Astrocyte (in vitro differentiated cells and primary cell): ENCODE data around the gene SLC5A3. TPM values are rescaled to one million over a fixed set of nuclear protein-coding genes. Genes with fewer than 3 reads are reported as not detected.
A peak's percentile ranks its signal among the peaks of the same experiment; 100 is the strongest.

Experiments
- DNase-seq: peaks from one replicate; pipeline ENCODE4 v3.0.0-alpha.2; 2010; ENCODE audit warnings: low read depth
- FAIRE-seq: peaks from 2 replicates; lab custom pipeline; 2011; peaks lifted over from hg19 to GRCh38; lab: Jason Lieb, UNC
- H2AFZ ChIP-seq: 2 replicates; pipeline ENCODE4 v1.6.0; 2012; ENCODE audit warnings: low read depth, low read length, inconsistent platforms
- H3K27ac ChIP-seq: 2 replicates; pipeline ENCODE4 v1.5.1; 2011; ENCODE audit warnings: low read depth, low read length, inconsistent platforms
- H3K27me3 ChIP-seq: 2 replicates; pipeline ENCODE4 v1.6.0; 2011; ENCODE audit warnings: low read length, inconsistent platforms; ENCODE audit not compliant: insufficient read depth
- H3K36me3 ChIP-seq: 2 replicates; pipeline ENCODE4 v1.5.1; 2011; ENCODE audit warnings: low read length, inconsistent platforms; ENCODE audit not compliant: insufficient read depth
- H3K4me1 ChIP-seq: 2 replicates; pipeline ENCODE4 v1.5.1; 2011; ENCODE audit warnings: low read length, inconsistent platforms; ENCODE audit not compliant: insufficient read depth
- H3K4me2 ChIP-seq: 2 replicates; pipeline ENCODE4 v1.6.0; 2012; ENCODE audit warnings: low read length, inconsistent platforms
- H3K4me3 ChIP-seq: 2 replicates; pipeline ENCODE4 v1.5.1; 2011; ENCODE audit warnings: low read depth, mild to moderate bottlenecking, low read length, inconsistent platforms; ENCODE audit not compliant: insufficient read depth
- H3K79me2 ChIP-seq: 2 replicates; pipeline ENCODE4 v1.6.0; 2012; ENCODE audit warnings: mild to moderate bottlenecking, low read length, inconsistent platforms; ENCODE audit not compliant: insufficient read depth
- H3K9ac ChIP-seq: 2 replicates; pipeline ENCODE4 v1.6.0; 2012; ENCODE audit warnings: mild to moderate bottlenecking, low read length, inconsistent platforms
- H3K9me3 ChIP-seq: 2 replicates; pipeline ENCODE4 v1.5.1; 2012; ENCODE audit warnings: low read depth, mild to moderate bottlenecking, low read length, inconsistent platforms; ENCODE audit not compliant: insufficient read depth
- H4K20me1 ChIP-seq: 2 replicates; pipeline ENCODE4 v1.6.0; 2012; ENCODE audit warnings: low read length, inconsistent platforms; ENCODE audit not compliant: insufficient read depth
- H3K27ac Mint-ChIP-seq: one replicate; pipeline ENCODE4 v1.8.0; 2021; ENCODE audit warnings: mild to moderate bottlenecking, mixed read lengths; ENCODE audit not compliant: unreplicated experiment
- H3K27me3 Mint-ChIP-seq: one replicate; pipeline ENCODE4 v1.8.0; 2021; ENCODE audit warnings: low read depth, mixed read lengths; ENCODE audit not compliant: unreplicated experiment
- H3K36me3 Mint-ChIP-seq: one replicate; pipeline ENCODE4 v1.8.0; 2021; ENCODE audit warnings: low read depth, mixed read lengths; ENCODE audit not compliant: unreplicated experiment
- H3K4me1 Mint-ChIP-seq: one replicate; pipeline ENCODE4 v1.8.0; 2021; ENCODE audit warnings: low read depth, mixed read lengths; ENCODE audit not compliant: unreplicated experiment
- H3K4me3 Mint-ChIP-seq: one replicate; pipeline ENCODE4 v1.8.0; 2021; ENCODE audit warnings: mild to moderate bottlenecking, moderate library complexity, mixed read lengths; ENCODE audit not compliant: unreplicated experiment
- H3K9me3 Mint-ChIP-seq: one replicate; pipeline ENCODE4 v1.8.0; 2021; ENCODE audit warnings: mild to moderate bottlenecking, mixed read lengths; ENCODE audit not compliant: unreplicated experiment
- EZH2 ChIP-seq: IDR thresholded peaks from 2 replicates; pipeline ENCODE4 v1.6.1; 2012; ENCODE audit warnings: mild to moderate bottlenecking, low read length, inconsistent platforms; ENCODE audit not compliant: insufficient read depth
- total RNA-seq: library from RNA; stranded (reverse); gene quantifications from 2 replicates; pipeline ENCODE4 v1.2.1, GENCODE V29; 2021
- TF ChIP-seq, protein P1 (sequence below): IDR thresholded peaks from 2 replicates; pipeline ENCODE4 v1.5.1; 2011; ENCODE audit warnings: low read depth, mild to moderate bottlenecking, inconsistent platforms, low read length, moderate library complexity; ENCODE audit not compliant: insufficient read depth

SLC5A3 gene
- total RNA-seq, 1 donor from 2014 or later, result 22.1 TPM

DNA sequence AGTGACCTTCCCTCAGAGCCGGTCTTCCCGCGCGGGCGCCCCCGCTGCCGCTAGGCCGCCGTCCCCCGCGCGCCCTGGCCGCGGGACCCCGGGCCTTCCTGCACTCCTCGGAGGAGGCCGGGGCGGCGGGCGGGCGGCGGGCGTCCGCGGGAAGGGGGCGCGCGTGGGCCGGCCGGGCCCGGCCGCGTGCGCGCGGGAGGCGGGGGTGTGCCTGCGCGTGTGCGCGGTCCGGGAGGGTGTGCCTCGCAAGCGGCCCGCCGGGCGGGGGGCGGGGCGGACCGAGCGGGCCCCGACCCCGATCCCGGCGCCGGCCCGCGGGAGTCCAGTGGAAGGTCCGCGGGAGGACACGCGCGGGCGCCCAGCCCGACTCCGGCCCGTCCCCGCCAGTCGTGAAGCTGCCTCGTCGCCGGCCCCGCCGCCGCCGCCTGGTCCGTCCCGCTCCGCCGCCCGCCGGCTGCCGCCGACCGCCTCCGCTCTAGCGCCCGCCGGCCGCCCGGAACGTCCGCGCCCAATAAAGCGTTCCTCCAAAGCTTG, 438 bp downstream of the SLC5A3 start:
- H3K9me3 Mint-ChIP-seq, result no peaks in the 10 kb centered on the region
- peak overlapping the region; percentile 92 for H3K27ac Mint-ChIP-seq
- Histone ChIP-seq H3K4me3 (peak overlapping the region; percentile 81), H3K27ac (peak overlapping the region; percentile 68), H3K79me2 (peaks cover 41% of the 10 kb centered on the region), H3K9ac (peak overlapping the region; percentile 89), H3K4me1 (peaks cover 15% of the 10 kb centered on the region), H3K9me3 (no peaks in the 10 kb centered on the region), H3K27me3 (no peaks in the 10 kb centered on the region), H3K4me2 (peak overlapping the region; percentile 97), H3K36me3 (no peaks in the 10 kb centered on the region), H2AFZ (peak overlapping the region; percentile 77), H4K20me1 (peaks cover 35% of the 10 kb centered on the region)
- no peak for DNase-seq
- H3K36me3 Mint-ChIP-seq, result peaks cover 2% of the 10 kb centered on the region
- H3K27me3 Mint-ChIP-seq, result no peaks in the 10 kb centered on the region
- peak overlapping the region; percentile 94 for H3K4me3 Mint-ChIP-seq
- no peak for TF ChIP-seq EZH2
- TF ChIP-seq, protein P1, sequence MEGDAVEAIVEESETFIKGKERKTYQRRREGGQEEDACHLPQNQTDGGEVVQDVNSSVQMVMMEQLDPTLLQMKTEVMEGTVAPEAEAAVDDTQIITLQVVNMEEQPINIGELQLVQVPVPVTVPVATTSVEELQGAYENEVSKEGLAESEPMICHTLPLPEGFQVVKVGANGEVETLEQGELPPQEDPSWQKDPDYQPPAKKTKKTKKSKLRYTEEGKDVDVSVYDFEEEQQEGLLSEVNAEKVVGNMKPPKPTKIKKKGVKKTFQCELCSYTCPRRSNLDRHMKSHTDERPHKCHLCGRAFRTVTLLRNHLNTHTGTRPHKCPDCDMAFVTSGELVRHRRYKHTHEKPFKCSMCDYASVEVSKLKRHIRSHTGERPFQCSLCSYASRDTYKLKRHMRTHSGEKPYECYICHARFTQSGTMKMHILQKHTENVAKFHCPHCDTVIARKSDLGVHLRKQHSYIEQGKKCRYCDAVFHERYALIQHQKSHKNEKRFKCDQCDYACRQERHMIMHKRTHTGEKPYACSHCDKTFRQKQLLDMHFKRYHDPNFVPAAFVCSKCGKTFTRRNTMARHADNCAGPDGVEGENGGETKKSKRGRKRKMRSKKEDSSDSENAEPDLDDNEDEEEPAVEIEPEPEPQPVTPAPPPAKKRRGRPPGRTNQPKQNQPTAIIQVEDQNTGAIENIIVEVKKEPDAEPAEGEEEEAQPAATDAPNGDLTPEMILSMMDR, result no peak
- no peak for FAIRE-seq
- peaks cover 35% of the 10 kb centered on the region for H3K4me1 Mint-ChIP-seq

DNA sequence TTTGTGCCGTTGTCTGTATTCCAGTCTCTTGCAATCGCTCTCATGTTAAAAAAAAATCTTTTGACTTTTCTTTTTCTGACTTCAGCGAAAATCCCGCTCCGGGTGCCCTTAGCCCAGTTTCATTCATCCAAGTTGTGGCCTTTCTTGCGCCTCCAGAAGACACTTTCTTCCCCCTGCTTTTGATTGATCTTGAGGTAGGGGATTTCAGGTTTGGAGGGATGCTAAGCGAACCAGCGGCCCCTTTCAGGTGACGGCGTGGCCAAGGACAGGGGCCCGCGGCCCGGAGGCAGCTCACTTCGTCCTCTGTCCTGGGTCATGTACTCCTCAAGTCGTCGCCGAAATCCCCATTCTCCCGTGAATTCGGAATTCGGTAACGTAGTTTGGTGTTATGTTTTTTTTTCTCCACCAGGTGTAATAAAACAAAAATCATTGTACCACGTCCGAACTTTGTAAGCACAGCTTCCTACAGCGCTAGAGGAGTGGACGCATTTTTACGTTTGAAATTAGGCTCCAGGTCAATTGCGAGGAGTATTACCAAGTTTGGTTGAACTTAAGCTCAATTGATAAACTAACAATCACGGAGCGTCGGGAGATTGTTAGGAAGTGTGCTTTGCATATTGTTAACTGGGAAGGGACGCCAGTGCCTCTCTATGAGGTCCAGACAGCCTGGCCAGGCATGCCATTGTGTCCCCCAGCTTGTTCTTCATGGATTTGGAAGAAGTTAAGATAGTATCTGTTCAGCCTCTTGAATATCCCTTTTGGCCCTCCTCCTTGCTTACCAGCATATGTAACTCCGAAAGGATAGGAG, 1.1 kb downstream of the SLC5A3 start:
- DNase-seq (no peak), FAIRE-seq (no peak)
- no peaks in the 10 kb centered on the region for H3K9me3 Mint-ChIP-seq
- no peak for TF ChIP-seq EZH2
- TF ChIP-seq, protein P1, result no peak
- peaks cover 37% of the 10 kb centered on the region for H3K4me1 Mint-ChIP-seq
- Histone ChIP-seq H3K27ac (peak overlapping the region; percentile 4), H2AFZ (peak overlapping the region; percentile 57), H3K4me2 (peak overlapping the region; percentile 97), H3K9ac (peak overlapping the region; percentile 89), H3K4me1 (peaks cover 15% of the 10 kb centered on the region), H3K9me3 (no peaks in the 10 kb centered on the region), H3K4me3 (peak overlapping the region; percentile 81), H4K20me1 (peaks cover 35% of the 10 kb centered on the region), H3K79me2 (peaks cover 41% of the 10 kb centered on the region), H3K36me3 (no peaks in the 10 kb centered on the region), H3K27me3 (no peaks in the 10 kb centered on the region)
- no peaks in the 10 kb centered on the region for H3K27me3 Mint-ChIP-seq
- peaks cover 3% of the 10 kb centered on the region for H3K36me3 Mint-ChIP-seq
- H3K4me3 Mint-ChIP-seq, result peak overlapping the region; percentile 94
- peak overlapping the region; percentile 92 for H3K27ac Mint-ChIP-seq

DNA sequence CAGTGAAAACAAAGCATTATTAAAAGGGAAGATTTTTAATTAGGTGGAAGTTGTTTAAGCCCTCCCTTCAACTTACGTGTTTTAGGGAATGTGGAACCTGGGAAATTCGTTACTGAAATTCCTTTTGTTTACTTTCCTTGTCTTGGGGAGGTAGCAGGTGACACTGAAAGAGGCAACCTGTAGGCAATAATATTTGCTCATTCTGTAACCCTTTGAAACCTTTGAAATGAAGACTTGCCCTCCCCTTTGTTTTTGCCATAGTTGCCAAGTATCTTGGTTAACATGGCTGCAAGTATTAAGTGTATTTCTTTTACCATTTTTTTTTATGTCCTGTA, 1.7 kb downstream of the SLC5A3 start:
- H3K36me3 ChIP-seq, result no peaks in the 10 kb centered on the region
- H3K27ac Mint-ChIP-seq, result peak overlapping the region; percentile 92
- TF ChIP-seq EZH2, result no peak
- TF ChIP-seq, protein P1, result no peak
- H3K9ac ChIP-seq, result peak overlapping the region; percentile 89
- peaks cover 40% of the 10 kb centered on the region for H4K20me1 ChIP-seq
- H3K27me3 Mint-ChIP-seq, result no peaks in the 10 kb centered on the region
- H2AFZ ChIP-seq, result no peak overlapping the region
- peaks cover 45% of the 10 kb centered on the region for H3K79me2 ChIP-seq
- H3K27ac ChIP-seq, result no peak overlapping the region
- peak overlapping the region; percentile 97 for H3K4me2 ChIP-seq
- FAIRE-seq (no peak), DNase-seq (no peak)
- H3K4me3 Mint-ChIP-seq, result peak overlapping the region; percentile 94
- no peaks in the 10 kb centered on the region for H3K9me3 Mint-ChIP-seq
- H3K4me3 ChIP-seq, result peak overlapping the region; percentile 81
- H3K4me1 ChIP-seq, result peaks cover 15% of the 10 kb centered on the region
- no peaks in the 10 kb centered on the region for H3K27me3 ChIP-seq
- H3K36me3 Mint-ChIP-seq, result peaks cover 5% of the 10 kb centered on the region
- H3K4me1 Mint-ChIP-seq, result peaks cover 42% of the 10 kb centered on the region
- no peaks in the 10 kb centered on the region for H3K9me3 ChIP-seq
